HEK293 (cell line): Measurements from ENCODE around the gene SYS1.

Source experiments
- CTCF ChIA-PET: fragments of 350-600 bp; formaldehyde crosslinking; extraction: SDS; loops from one replicate; lab custom pipeline; 2021; ENCODE audit warnings: antibody characterized with exemption; lab: Yijun Ruan, JAX
- POLR2A ChIA-PET: fragments of 300-600 bp; formaldehyde crosslinking; extraction: SDS; loops from one replicate; lab custom pipeline; 2020; ENCODE audit warnings: antibody characterized with exemption, inconsistent platforms; lab: Yijun Ruan, JAX
- H3K27ac ChIP-seq: fragments of 200-500 bp; sonication (Bioruptor generic); 2 replicates; pipeline ENCODE4 v1.5.1; 2014; ENCODE audit warnings: low read depth, low read length, control low read depth, inconsistent platforms; ENCODE audit errors: extremely low read depth
- H3K36me3 ChIP-seq, 2 experiments: fragments of 200-500 bp in 1 of 2; sonication (Bioruptor generic) in 1 of 2; 1 replicate in 1 of 2; 2 replicates in 1 of 2; pipeline ENCODE4 v1.5.1; 2014 to 2017; ENCODE audit warnings: inconsistent platforms in 2 of 2, low read length in 2 of 2; ENCODE audit not compliant: control insufficient read depth in 2 of 2, insufficient read depth in 1 of 2
- H3K4me1 ChIP-seq: fragments of 200-500 bp; sonication (Bioruptor generic); 2 replicates; pipeline ENCODE4 v1.5.1; 2014; ENCODE audit warnings: mild to moderate bottlenecking, low read length, inconsistent platforms; ENCODE audit not compliant: control insufficient read depth, insufficient read depth
- H3K4me3 ChIP-seq: 2 replicates; pipeline ENCODE4 v1.5.1; 2011; ENCODE audit warnings: low read depth, mild to moderate bottlenecking, control low read depth, low read length, moderate library complexity
- H3K9me3 ChIP-seq: fragments of 200-500 bp; sonication (Bioruptor generic); 2 replicates; pipeline ENCODE4 v1.5.1; 2014; ENCODE audit warnings: low read depth, low read length, inconsistent platforms; ENCODE audit not compliant: control insufficient read depth, insufficient read depth
- KLF1 ChIP-seq: fragments of 450-650 bp; formaldehyde crosslinking; IDR thresholded peaks from 2 replicates; pipeline ENCODE4 v1.5.1; 2016; ENCODE audit warnings: missing biosample characterization, missing genetic modification characterization
- OVOL3 ChIP-seq: fragments of 450-650 bp; formaldehyde crosslinking; IDR thresholded peaks from 2 replicates; pipeline ENCODE4 v1.5.1; 2016; ENCODE audit warnings: missing biosample characterization, missing genetic modification characterization
- PRDM1 ChIP-seq: fragments of 450-650 bp; formaldehyde crosslinking; IDR thresholded peaks from 2 replicates; pipeline ENCODE4; 2016; ENCODE audit warnings: missing biosample characterization, missing genetic modification characterization
- SP2 ChIP-seq: fragments of 450-650 bp; formaldehyde crosslinking; IDR thresholded peaks from 2 replicates; pipeline ENCODE4 v1.5.1; 2016; ENCODE audit warnings: missing biosample characterization, missing genetic modification characterization
- ZNF266 ChIP-seq: fragments of 450-650 bp; formaldehyde crosslinking; IDR thresholded peaks from 2 replicates; pipeline ENCODE4 v1.5.1; 2016; ENCODE audit warnings: missing biosample characterization, missing genetic modification characterization, low read depth
- ZNF473 ChIP-seq: fragments of 450-650 bp; formaldehyde crosslinking; IDR thresholded peaks from 2 replicates; pipeline ENCODE4 v1.5.1; 2017; ENCODE audit warnings: missing biosample characterization, missing genetic modification characterization
- ZNF544 ChIP-seq: fragments of 450-650 bp; formaldehyde crosslinking; IDR thresholded peaks from 2 replicates; pipeline ENCODE4 v1.5.0; 2017; ENCODE audit warnings: missing biosample characterization, missing genetic modification characterization
- ZNF558 ChIP-seq: fragments of 450-650 bp; formaldehyde crosslinking; IDR thresholded peaks from 2 replicates; pipeline ENCODE4 v1.5.1; 2016; ENCODE audit warnings: missing biosample characterization, missing genetic modification characterization
- ZNF747 ChIP-seq: fragments of 450-650 bp; formaldehyde crosslinking; IDR thresholded peaks from 2 replicates; pipeline ENCODE4 v1.5.1; 2016; ENCODE audit warnings: missing biosample characterization, missing genetic modification characterization
- TF ChIP-seq, protein P1 (sequence below): fragments of 450-650 bp; formaldehyde crosslinking; IDR thresholded peaks from 2 replicates; pipeline ENCODE4 v1.5.1; 2016; ENCODE audit warnings: missing biosample characterization, missing genetic modification characterization
- TF ChIP-seq, protein P2 (sequence below): fragments of 450-650 bp; formaldehyde crosslinking; IDR thresholded peaks from 2 replicates; pipeline ENCODE4 v1.5.1; 2017; ENCODE audit warnings: missing biosample characterization, missing genetic modification characterization
- TF ChIP-seq, protein P3 (sequence below): fragments of 450-650 bp; formaldehyde crosslinking; IDR thresholded peaks from 2 replicates; pipeline ENCODE4 v1.5.1; 2016; ENCODE audit warnings: missing biosample characterization, missing genetic modification characterization
- TF ChIP-seq, protein P4 (sequence below): fragments of 450-650 bp; formaldehyde crosslinking; IDR thresholded peaks from 2 replicates; pipeline ENCODE4 v1.5.1; 2016; ENCODE audit warnings: missing biosample characterization, missing genetic modification characterization, low read depth
- TF ChIP-seq, protein P5 (sequence below): fragments of 450-650 bp; formaldehyde crosslinking; IDR thresholded peaks from 2 replicates; pipeline ENCODE4 v1.5.1; 2016; ENCODE audit warnings: missing biosample characterization, missing genetic modification characterization, borderline replicate concordance
- TF ChIP-seq, protein P6 (sequence below): fragments of 450-650 bp; formaldehyde crosslinking; IDR thresholded peaks from 2 replicates; pipeline ENCODE4 v1.5.1; 2017; ENCODE audit warnings: missing biosample characterization, missing genetic modification characterization
- TF ChIP-seq, protein P7 (sequence below): fragments of 450-650 bp; formaldehyde crosslinking; IDR thresholded peaks from 2 replicates; pipeline ENCODE4 v1.5.1; 2017; ENCODE audit warnings: missing biosample characterization, missing genetic modification characterization

Gene SYS1

DNA sequence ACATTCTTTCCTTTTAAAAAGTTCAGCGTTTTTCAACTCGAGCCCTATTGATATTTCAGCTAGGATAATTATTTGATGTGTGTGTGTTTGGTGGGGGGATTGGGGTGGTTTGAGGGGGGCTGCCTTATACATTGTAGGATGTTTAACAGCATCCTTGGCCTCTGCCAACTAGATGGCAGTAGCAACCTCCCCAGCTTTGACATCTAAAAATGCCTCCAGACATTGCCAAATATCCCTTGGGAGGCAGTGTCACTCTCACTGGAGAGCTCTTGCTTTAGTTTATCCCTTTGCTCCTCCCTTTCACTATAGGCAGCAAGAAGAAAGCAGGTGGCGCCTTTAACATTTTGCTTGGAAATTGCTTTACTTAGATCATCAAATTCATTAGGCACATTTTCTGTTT is 29.8 kb downstream of the SYS1 start:
- TF ChIP-seq ZNF473 (tag by site-specific recombination) = no peak
- TF ChIP-seq PRDM1 (tag by site-specific recombination) = 0 out of 2 replicates have a peak, but pooled peaks have one; percentile 7
- TF ChIP-seq, protein P1, sequence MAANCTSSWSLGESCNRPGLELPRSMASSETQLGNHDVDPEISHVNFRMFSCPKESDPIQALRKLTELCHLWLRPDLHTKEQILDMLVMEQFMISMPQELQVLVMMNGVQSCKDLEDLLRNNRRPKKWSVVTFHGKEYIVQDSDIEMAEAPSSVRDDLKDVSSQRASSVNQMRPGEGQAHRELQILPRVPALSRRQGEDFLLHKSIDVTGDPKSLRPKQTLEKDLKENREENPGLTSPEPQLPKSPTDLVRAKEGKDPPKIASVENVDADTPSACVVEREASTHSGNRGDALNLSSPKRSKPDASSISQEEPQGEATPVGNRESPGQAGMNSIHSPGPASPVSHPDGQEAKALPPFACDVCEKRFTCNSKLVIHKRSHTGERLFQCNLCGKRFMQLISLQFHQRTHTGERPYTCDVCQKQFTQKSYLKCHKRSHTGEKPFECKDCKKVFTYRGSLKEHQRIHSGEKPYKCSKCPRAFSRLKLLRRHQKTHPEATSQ (tag by site-specific recombination) = no peak
- TF ChIP-seq, protein P2, sequence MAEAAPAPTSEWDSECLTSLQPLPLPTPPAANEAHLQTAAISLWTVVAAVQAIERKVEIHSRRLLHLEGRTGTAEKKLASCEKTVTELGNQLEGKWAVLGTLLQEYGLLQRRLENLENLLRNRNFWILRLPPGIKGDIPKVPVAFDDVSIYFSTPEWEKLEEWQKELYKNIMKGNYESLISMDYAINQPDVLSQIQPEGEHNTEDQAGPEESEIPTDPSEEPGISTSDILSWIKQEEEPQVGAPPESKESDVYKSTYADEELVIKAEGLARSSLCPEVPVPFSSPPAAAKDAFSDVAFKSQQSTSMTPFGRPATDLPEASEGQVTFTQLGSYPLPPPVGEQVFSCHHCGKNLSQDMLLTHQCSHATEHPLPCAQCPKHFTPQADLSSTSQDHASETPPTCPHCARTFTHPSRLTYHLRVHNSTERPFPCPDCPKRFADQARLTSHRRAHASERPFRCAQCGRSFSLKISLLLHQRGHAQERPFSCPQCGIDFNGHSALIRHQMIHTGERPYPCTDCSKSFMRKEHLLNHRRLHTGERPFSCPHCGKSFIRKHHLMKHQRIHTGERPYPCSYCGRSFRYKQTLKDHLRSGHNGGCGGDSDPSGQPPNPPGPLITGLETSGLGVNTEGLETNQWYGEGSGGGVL (tag by site-specific recombination) = peak; percentile 31
- TF ChIP-seq, protein P3, sequence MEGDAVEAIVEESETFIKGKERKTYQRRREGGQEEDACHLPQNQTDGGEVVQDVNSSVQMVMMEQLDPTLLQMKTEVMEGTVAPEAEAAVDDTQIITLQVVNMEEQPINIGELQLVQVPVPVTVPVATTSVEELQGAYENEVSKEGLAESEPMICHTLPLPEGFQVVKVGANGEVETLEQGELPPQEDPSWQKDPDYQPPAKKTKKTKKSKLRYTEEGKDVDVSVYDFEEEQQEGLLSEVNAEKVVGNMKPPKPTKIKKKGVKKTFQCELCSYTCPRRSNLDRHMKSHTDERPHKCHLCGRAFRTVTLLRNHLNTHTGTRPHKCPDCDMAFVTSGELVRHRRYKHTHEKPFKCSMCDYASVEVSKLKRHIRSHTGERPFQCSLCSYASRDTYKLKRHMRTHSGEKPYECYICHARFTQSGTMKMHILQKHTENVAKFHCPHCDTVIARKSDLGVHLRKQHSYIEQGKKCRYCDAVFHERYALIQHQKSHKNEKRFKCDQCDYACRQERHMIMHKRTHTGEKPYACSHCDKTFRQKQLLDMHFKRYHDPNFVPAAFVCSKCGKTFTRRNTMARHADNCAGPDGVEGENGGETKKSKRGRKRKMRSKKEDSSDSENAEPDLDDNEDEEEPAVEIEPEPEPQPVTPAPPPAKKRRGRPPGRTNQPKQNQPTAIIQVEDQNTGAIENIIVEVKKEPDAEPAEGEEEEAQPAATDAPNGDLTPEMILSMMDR = peak; percentile 45
- ChIA-PET CTCF (interaction anchor here (0.6 to 1.2 kb wide), 5 partner anchors 20 to 1126 kb away, joined by 4 to 13 read pairs (median 6); no protein-coding TSS in a partner anchor), POLR2A (interaction anchor here (1.7 kb wide), 1 partner anchor 23 kb away, joined by 5 read pairs; the partner anchor contains the start of gene PIGT)

DNA sequence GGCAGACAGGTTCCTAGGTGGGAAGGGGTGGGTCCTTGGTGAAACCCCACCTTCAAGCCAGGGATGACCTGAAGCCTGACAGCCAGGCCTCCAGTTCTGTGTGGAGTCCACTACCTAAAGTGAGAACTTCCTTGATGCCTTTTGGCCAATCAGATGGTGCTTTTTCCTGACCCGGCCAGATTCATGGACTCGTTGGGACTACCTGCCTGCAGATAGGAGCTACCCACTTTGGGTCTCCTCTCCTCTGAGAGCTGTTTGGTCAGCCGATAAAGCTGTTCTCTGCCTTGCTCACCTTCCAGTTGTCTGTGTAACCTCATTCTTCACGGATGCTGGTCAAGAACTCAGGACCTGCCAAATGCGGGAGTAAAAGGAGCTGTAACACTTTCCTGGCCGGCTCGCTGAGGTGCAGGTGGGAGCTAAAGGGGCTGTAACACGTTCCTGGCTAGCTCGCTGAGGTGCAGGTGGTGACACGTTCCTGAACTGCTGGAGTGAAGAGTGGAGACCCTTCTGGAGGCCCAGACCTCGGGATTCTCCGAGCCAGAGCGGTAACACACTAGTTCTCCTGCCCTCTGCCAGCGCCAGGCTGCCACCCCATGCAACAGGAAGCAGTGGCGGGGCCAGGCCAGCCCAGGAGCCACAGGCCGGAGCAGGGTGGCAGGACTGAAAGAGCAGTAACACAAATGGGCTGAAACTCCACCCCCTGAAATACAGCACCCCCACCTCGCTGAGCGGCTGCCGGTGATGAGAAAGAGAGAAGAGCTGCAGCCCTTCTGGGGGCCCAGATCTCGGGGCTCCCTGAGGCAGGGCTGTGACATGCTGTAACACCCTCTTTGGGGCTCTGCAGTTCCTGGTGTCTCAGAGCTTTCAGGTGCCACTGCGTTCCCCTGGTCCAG is 31.5 kb downstream of the SYS1 start:
- CTCF ChIA-PET = interaction anchor here (0.6 to 1.1 kb wide), 4 partner anchors 9 to 341 kb away, joined by 3 to 4 read pairs (median 3); partner anchors contain the start of gene TP53TG5
- POLR2A ChIA-PET = interaction anchor here (1.1 kb wide), 1 partner anchor 13 kb away, joined by 3 read pairs; no protein-coding TSS in a partner anchor
- no peak overlapping the region for H3K4me3 ChIP-seq

More for the DNA sequence above, 29.8 kb downstream of the SYS1 start:
- Histone ChIP-seq H3K4me3 (no peak overlapping the region), H3K4me1 (no peaks in the 10 kb centered on the region), H3K36me3 (no peaks in the 10 kb centered on the region), H3K27ac (no peak overlapping the region), H3K9me3 (no peaks in the 10 kb centered on the region)

More for the DNA sequence above, 31.5 kb downstream of the SYS1 start:
- Histone ChIP-seq H3K27ac (no peak overlapping the region), H3K4me1 (no peaks in the 10 kb centered on the region)
- TF ChIP-seq KLF1 (tag by site-specific recombination) = no peak
- TF ChIP-seq, protein P4, sequence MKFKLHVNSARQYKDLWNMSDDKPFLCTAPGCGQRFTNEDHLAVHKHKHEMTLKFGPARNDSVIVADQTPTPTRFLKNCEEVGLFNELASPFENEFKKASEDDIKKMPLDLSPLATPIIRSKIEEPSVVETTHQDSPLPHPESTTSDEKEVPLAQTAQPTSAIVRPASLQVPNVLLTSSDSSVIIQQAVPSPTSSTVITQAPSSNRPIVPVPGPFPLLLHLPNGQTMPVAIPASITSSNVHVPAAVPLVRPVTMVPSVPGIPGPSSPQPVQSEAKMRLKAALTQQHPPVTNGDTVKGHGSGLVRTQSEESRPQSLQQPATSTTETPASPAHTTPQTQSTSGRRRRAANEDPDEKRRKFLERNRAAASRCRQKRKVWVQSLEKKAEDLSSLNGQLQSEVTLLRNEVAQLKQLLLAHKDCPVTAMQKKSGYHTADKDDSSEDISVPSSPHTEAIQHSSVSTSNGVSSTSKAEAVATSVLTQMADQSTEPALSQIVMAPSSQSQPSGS = no peak
- TF ChIP-seq, protein P5, sequence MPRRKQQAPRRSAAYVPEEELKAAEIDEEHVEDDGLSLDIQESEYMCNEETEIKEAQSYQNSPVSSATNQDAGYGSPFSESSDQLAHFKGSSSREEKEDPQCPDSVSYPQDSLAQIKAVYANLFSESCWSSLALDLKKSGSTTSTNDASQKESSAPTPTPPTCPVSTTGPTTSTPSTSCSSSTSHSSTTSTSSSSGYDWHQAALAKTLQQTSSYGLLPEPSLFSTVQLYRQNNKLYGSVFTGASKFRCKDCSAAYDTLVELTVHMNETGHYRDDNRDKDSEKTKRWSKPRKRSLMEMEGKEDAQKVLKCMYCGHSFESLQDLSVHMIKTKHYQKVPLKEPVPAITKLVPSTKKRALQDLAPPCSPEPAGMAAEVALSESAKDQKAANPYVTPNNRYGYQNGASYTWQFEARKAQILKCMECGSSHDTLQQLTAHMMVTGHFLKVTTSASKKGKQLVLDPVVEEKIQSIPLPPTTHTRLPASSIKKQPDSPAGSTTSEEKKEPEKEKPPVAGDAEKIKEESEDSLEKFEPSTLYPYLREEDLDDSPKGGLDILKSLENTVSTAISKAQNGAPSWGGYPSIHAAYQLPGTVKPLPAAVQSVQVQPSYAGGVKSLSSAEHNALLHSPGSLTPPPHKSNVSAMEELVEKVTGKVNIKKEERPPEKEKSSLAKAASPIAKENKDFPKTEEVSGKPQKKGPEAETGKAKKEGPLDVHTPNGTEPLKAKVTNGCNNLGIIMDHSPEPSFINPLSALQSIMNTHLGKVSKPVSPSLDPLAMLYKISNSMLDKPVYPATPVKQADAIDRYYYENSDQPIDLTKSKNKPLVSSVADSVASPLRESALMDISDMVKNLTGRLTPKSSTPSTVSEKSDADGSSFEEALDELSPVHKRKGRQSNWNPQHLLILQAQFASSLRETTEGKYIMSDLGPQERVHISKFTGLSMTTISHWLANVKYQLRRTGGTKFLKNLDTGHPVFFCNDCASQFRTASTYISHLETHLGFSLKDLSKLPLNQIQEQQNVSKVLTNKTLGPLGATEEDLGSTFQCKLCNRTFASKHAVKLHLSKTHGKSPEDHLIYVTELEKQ (tag by site-specific recombination) = no peak
- no peak for TF ChIP-seq ZNF266
- TF ChIP-seq, protein P6, sequence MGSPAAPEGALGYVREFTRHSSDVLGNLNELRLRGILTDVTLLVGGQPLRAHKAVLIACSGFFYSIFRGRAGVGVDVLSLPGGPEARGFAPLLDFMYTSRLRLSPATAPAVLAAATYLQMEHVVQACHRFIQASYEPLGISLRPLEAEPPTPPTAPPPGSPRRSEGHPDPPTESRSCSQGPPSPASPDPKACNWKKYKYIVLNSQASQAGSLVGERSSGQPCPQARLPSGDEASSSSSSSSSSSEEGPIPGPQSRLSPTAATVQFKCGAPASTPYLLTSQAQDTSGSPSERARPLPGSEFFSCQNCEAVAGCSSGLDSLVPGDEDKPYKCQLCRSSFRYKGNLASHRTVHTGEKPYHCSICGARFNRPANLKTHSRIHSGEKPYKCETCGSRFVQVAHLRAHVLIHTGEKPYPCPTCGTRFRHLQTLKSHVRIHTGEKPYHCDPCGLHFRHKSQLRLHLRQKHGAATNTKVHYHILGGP (tag by site-specific recombination) = no peak
- TF ChIP-seq ZNF544 = no peak
- no peak for TF ChIP-seq ZNF747 (tag by site-specific recombination)
- no peak for TF ChIP-seq ZNF558 (tag by site-specific recombination)
- no peak for TF ChIP-seq OVOL3 (tag by site-specific recombination)
- TF ChIP-seq, protein P7, sequence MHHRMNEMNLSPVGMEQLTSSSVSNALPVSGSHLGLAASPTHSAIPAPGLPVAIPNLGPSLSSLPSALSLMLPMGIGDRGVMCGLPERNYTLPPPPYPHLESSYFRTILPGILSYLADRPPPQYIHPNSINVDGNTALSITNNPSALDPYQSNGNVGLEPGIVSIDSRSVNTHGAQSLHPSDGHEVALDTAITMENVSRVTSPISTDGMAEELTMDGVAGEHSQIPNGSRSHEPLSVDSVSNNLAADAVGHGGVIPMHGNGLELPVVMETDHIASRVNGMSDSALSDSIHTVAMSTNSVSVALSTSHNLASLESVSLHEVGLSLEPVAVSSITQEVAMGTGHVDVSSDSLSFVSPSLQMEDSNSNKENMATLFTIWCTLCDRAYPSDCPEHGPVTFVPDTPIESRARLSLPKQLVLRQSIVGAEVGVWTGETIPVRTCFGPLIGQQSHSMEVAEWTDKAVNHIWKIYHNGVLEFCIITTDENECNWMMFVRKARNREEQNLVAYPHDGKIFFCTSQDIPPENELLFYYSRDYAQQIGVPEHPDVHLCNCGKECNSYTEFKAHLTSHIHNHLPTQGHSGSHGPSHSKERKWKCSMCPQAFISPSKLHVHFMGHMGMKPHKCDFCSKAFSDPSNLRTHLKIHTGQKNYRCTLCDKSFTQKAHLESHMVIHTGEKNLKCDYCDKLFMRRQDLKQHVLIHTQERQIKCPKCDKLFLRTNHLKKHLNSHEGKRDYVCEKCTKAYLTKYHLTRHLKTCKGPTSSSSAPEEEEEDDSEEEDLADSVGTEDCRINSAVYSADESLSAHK (tag by site-specific recombination) = no peak
- no peak for TF ChIP-seq SP2 (tag by site-specific recombination)
- TF ChIP-seq, all 188 proteins: peak for 0
- H3K9me3 ChIP-seq = no peaks in the 10 kb centered on the region
- no peaks in the 10 kb centered on the region for H3K36me3 ChIP-seq
